ENCODE results near the gene CYYR1. TPM values are rescaled to one million over a fixed set of nuclear protein-coding genes. Genes with fewer than 3 reads are reported as not detected.

CYYR1 gene
- total RNA-seq, 1 donor, result not detected

DNA sequence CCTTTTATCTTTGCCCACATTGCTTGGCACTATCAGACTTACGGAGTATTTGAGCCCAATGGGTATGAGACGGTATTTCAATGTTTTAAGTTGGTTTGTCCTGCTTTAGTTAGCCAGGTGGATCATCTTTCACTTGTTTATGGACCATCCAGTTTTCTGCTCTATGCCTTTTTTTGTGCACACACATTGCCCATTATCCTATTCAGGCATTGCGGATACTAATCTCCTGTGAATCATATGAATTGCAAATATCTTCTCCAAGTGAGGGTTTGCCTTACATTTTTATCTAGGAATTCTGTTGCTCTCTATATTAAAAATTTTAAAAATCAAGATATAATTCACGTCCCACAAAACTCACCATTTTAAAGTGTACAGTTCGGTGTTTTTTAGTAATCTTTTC lies 14.0 kb downstream of the CYYR1 start:
- H3K4me3 ChIP-seq (ENCODE audit: low read depth, low read length), result no peak overlapping the region
- TF ChIP-seq, protein P1, sequence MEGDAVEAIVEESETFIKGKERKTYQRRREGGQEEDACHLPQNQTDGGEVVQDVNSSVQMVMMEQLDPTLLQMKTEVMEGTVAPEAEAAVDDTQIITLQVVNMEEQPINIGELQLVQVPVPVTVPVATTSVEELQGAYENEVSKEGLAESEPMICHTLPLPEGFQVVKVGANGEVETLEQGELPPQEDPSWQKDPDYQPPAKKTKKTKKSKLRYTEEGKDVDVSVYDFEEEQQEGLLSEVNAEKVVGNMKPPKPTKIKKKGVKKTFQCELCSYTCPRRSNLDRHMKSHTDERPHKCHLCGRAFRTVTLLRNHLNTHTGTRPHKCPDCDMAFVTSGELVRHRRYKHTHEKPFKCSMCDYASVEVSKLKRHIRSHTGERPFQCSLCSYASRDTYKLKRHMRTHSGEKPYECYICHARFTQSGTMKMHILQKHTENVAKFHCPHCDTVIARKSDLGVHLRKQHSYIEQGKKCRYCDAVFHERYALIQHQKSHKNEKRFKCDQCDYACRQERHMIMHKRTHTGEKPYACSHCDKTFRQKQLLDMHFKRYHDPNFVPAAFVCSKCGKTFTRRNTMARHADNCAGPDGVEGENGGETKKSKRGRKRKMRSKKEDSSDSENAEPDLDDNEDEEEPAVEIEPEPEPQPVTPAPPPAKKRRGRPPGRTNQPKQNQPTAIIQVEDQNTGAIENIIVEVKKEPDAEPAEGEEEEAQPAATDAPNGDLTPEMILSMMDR (IDR thresholded peaks at IDR 0.05; ENCODE audit: insufficient read depth, low read depth, low read length), result no peak
- DNase-seq (ENCODE audit: low read depth), result no peak

DNA sequence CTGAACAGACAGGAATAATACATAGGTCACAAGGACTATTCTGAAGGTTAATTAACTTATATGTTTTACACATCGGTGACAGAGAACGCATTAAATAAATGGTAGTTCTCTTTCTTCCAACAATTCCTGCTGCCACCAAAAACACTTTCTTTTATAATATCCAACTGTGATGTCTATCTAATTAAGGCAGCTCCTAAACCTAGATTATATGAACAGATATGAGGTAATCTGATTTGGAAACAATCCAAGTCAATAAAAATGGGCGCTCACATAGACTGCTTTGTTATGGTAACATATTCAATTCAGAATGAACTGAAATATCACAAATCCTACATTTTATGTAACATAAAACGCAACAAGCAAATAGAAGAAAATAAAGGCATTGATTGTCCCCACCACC lies 16.0 kb downstream of the CYYR1 start:
- no peak overlapping the region for H3K4me3 ChIP-seq (ENCODE audit: low read depth, low read length)
- no peak for DNase-seq (ENCODE audit: low read depth)
- TF ChIP-seq, protein P1 (IDR thresholded peaks at IDR 0.05; ENCODE audit: insufficient read depth, low read depth, low read length), result no peak

DNA sequence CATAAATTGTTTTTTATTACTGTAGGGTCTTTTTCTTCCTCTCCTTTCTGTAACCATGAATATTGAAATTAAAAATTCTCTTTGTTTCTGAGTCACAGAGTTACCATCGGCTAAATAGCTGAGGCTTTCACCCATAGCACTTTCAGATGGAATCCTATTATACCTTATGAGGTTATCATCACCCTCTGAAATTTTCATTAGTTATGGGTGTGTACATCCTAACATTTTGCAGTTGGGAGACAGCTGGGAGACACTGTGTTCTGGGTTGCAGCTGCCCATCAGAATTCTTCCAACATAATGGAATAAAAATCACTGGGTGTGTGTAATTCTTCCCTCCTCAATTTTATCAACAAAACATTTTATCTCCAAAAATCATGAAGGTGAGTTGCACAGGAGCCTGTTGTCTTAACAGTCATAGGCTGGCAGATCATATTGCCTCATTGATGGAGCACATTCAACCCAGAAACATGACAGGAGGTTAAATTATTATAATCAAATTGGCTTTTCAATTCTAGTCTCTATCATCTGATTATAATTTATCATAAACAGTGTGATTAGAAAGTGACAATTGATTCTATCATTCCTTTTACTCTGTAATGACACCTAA lies 17.4 kb downstream of the CYYR1 start:
- TF ChIP-seq, protein P1 (IDR thresholded peaks at IDR 0.05; ENCODE audit: insufficient read depth, low read depth, low read length), result no peak
- no peak overlapping the region for H3K4me3 ChIP-seq (ENCODE audit: low read depth, low read length)
- no peak for DNase-seq (ENCODE audit: low read depth)

DNA sequence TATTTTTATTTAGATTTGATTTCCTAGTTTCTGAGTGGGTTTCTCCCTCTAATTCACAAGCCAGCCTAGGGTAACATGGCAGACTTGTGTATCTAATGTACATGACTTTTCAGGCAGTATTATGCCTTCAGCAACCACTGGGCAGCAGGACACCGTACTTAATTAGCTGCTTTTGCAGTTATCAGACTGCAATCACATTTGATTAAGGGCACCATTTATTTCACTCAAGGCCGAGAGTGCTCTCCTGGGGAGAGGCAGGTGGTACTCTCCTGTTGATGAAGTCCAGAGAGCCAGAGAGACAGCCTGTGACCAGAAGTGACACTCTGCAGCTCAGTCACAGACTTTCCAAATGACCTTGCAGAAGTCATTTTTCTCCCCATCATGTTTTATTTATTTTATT lies 18.7 kb downstream of the CYYR1 start:
- no peak for DNase-seq (ENCODE audit: low read depth)
- TF ChIP-seq, protein P1 (IDR thresholded peaks at IDR 0.05; ENCODE audit: insufficient read depth, low read depth, low read length), result no peak
- no peak overlapping the region for H3K4me3 ChIP-seq (ENCODE audit: low read depth, low read length)

DNA sequence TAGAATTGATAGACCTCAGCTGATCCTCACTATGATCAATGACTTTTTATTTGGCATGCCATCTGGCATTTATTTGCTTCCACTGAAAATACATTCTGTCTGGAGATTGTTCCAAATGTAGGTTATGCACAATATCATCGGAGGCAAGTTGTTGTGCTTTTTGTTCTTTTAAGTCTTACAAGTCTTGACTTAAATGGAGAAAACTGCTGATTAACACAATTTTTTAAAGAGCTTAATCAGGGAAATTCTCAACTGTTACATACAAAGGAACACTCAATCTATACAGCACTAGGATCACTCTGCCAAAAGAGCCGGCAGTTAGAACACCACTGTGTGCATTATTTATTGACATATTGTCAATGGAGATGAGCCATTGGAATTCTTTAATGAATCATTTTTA lies 19.2 kb downstream of the CYYR1 start:
- no peak overlapping the region for H3K4me3 ChIP-seq (ENCODE audit: low read depth, low read length)
- TF ChIP-seq, protein P1 (IDR thresholded peaks at IDR 0.05; ENCODE audit: insufficient read depth, low read depth, low read length), result no peak
- DNase-seq (ENCODE audit: low read depth), result no peak

GRCh38 chr21:26550326-26550725 lies 22.8 kb downstream of the CYYR1 start:
- no peak for DNase-seq (ENCODE audit: low read depth)
- H3K4me3 ChIP-seq (ENCODE audit: low read depth, low read length), result no peak overlapping the region
- TF ChIP-seq, protein P1 (IDR thresholded peaks at IDR 0.05; ENCODE audit: insufficient read depth, low read depth, low read length), result no peak
